Measurements from ENCODE around the gene NLGN4X. TPM values are rescaled to one million over a fixed set of nuclear protein-coding genes. Genes with fewer than 3 reads are reported as not detected.

Gene NLGN4X
- total and polyA plus RNA-seq, 2 donors (not counting 3 experiments of a cell fraction or from before 2014, with no cell fraction given): 0.03 TPM; not detected in 1

DNA sequence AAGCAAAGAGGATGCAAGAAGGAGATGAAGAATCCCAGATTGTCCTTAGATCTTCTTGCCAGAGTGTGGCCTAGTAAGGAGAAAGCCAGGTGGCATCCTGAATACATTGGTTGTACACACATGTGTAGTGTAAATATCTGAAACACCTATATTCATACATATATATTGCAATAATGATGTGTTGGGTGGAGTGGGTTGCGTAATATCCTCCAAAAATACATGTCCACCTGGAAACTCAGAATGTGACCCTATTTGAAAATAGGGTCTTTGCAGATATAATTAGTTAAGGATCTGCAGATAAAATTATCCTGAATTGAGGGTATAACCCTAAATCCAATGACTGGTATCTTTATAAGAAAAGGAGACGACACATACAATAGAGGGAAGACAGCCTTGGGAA lies 216.3 kb downstream of the NLGN4X start:
- POLR2A ChIA-PET: no interaction called here

GRCh38 chrX:6005856-6006255 lies 222.8 kb downstream of the NLGN4X start:
- H3K4me2 ChIP-seq (ENCODE audit: insufficient read depth, low read length): no peak overlapping the region
- H3K79me2 ChIP-seq (ENCODE audit: control insufficient read depth, insufficient read depth, low read length): no peaks in the 10 kb centered on the region
- no peak overlapping the region for H3K9ac ChIP-seq (replicated peaks; ENCODE audit: extremely low read depth, insufficient read depth, low read length)
- TF ChIP-seq GATA2 (IDR thresholded peaks at IDR 0.05; ENCODE audit: insufficient read depth, insufficient read length, low read depth, low read length): no peak
- no peak for TF ChIP-seq MAX (IDR thresholded peaks at IDR 0.05; ENCODE audit: insufficient read depth, insufficient read length)
- no peak for TF ChIP-seq MYC (IDR thresholded peaks at IDR 0.05; ENCODE audit: low read depth, low read length)
- no peak for TF ChIP-seq JUN (IDR thresholded peaks at IDR 0.05; ENCODE audit: borderline replicate concordance, insufficient read depth, insufficient read length, low read depth)
- TF ChIP-seq FOS (IDR thresholded peaks at IDR 0.05; ENCODE audit: borderline replicate concordance, insufficient read depth, low read length): no peak
- no peak for TF ChIP-seq POLR2AphosphoS5 (IDR thresholded peaks at IDR 0.05; ENCODE audit: insufficient read depth, low read depth, low read length)
- no peak for TF ChIP-seq POLR2A (IDR thresholded peaks at IDR 0.05; ENCODE audit: low read depth, low read length)
- TF ChIP-seq, protein P1, sequence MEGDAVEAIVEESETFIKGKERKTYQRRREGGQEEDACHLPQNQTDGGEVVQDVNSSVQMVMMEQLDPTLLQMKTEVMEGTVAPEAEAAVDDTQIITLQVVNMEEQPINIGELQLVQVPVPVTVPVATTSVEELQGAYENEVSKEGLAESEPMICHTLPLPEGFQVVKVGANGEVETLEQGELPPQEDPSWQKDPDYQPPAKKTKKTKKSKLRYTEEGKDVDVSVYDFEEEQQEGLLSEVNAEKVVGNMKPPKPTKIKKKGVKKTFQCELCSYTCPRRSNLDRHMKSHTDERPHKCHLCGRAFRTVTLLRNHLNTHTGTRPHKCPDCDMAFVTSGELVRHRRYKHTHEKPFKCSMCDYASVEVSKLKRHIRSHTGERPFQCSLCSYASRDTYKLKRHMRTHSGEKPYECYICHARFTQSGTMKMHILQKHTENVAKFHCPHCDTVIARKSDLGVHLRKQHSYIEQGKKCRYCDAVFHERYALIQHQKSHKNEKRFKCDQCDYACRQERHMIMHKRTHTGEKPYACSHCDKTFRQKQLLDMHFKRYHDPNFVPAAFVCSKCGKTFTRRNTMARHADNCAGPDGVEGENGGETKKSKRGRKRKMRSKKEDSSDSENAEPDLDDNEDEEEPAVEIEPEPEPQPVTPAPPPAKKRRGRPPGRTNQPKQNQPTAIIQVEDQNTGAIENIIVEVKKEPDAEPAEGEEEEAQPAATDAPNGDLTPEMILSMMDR (IDR thresholded peaks at IDR 0.05; ENCODE audit: extremely low read depth in 1 of 2, insufficient read depth in 1 of 2, low read depth in 1 of 2, low read length in 2 of 2): no peak
- TF ChIP-seq EZH2 (IDR thresholded peaks at IDR 0.05; ENCODE audit: borderline replicate concordance, low read depth, low read length, severe bottlenecking): no peak
- no peak overlapping the region for H3K27ac ChIP-seq (ENCODE audit: insufficient read depth, low read depth, low read length)
- no peaks in the 10 kb centered on the region for H3K27me3 ChIP-seq (ENCODE audit: control insufficient read depth in 2 of 2, insufficient read depth in 2 of 2, low read length in 2 of 2)
- DNase-seq (ENCODE audit: low read depth, low spot score) (no peak), FAIRE-seq (no peak)
- no peak overlapping the region for H3K4me3 ChIP-seq (replicated peaks in 1 of 3; ENCODE audit: insufficient read depth in 1 of 3, low read depth in 1 of 3, low read length in 3 of 3)
- intact Hi-C loops (cut with micrococcal nuclease) (no loop called here), dilution Hi-C loops (cut with MboI; ENCODE audit: extremely low pct_ligation_motif_present, low sequenced_read_pairs) (no loop called here)
- POLR2A ChIA-PET: no interaction called here
- H3K9me1 ChIP-seq (replicated peaks; ENCODE audit: control insufficient read depth, extremely low read depth, insufficient read depth, low read length): no peaks in the 10 kb centered on the region
- no peaks in the 10 kb centered on the region for H4K20me1 ChIP-seq (replicated peaks; ENCODE audit: control insufficient read depth, extremely low read depth, insufficient read depth, low read length)
- H3K36me3 ChIP-seq (ENCODE audit: control insufficient read depth in 2 of 2, extremely low read depth in 1 of 2, insufficient read depth in 2 of 2, low read length in 2 of 2): no peaks in the 10 kb centered on the region
- BruUV-seq (replicated peaks): no TSS peak
- no peaks in the 10 kb centered on the region for H3K4me1 ChIP-seq (ENCODE audit: control insufficient read depth, extremely low read depth, insufficient read depth, low read length)
- CTCF ChIA-PET: no interaction called here
- H2AFZ ChIP-seq (ENCODE audit: low read depth, low read length): no peak overlapping the region
- H3K9me3 ChIP-seq (replicated peaks; ENCODE audit: control insufficient read depth, insufficient read depth, low read length): no peaks in the 10 kb centered on the region

More for the DNA sequence above, 216.3 kb downstream of the NLGN4X start:
- no peak for DNase-seq (ENCODE audit: low read depth, low spot score)
- FAIRE-seq: no peak
- Histone ChIP-seq H3K27ac (ENCODE audit: insufficient read depth, low read depth, low read length) (no peak overlapping the region), H3K9me3 (replicated peaks; ENCODE audit: control insufficient read depth, insufficient read depth, low read length) (no peaks in the 10 kb centered on the region), H3K9ac (replicated peaks; ENCODE audit: extremely low read depth, insufficient read depth, low read length) (no peak overlapping the region), H3K27me3 (ENCODE audit: control insufficient read depth in 2 of 2, insufficient read depth in 2 of 2, low read length in 2 of 2) (no peaks in the 10 kb centered on the region), H3K9me1 (replicated peaks; ENCODE audit: control insufficient read depth, extremely low read depth, insufficient read depth, low read length) (no peaks in the 10 kb centered on the region), H2AFZ (ENCODE audit: low read depth, low read length) (no peak overlapping the region), H3K4me2 (ENCODE audit: insufficient read depth, low read length) (no peak overlapping the region), H3K4me3 (replicated peaks in 1 of 3; ENCODE audit: insufficient read depth in 1 of 3, low read depth in 1 of 3, low read length in 3 of 3) (no peak overlapping the region), H3K79me2 (ENCODE audit: control insufficient read depth, insufficient read depth, low read length) (no peaks in the 10 kb centered on the region), H3K36me3 (ENCODE audit: control insufficient read depth in 2 of 2, extremely low read depth in 1 of 2, insufficient read depth in 2 of 2, low read length in 2 of 2) (no peaks in the 10 kb centered on the region), H3K4me1 (ENCODE audit: control insufficient read depth, extremely low read depth, insufficient read depth, low read length) (no peaks in the 10 kb centered on the region), H4K20me1 (replicated peaks; ENCODE audit: control insufficient read depth, extremely low read depth, insufficient read depth, low read length) (no peaks in the 10 kb centered on the region)
- dilution Hi-C loops (cut with MboI; ENCODE audit: extremely low pct_ligation_motif_present, low sequenced_read_pairs) (no loop called here), intact Hi-C loops (cut with micrococcal nuclease) (no loop called here)
- CTCF ChIA-PET: no interaction called here
- no peak for TF ChIP-seq POLR2A (IDR thresholded peaks at IDR 0.05; ENCODE audit: low read depth, low read length)
- no TSS peak for BruUV-seq (replicated peaks)

Data from endothelial cell of umbilical vein (primary cell).